ENCODE measurements around the gene MYL12B.
"Not testable (repeated sequence)": the region's sequence is repeated elsewhere in the genome, so short reads cannot be mapped to it uniquely, and the experiment has no call there.

Gene MYL12B

DNA sequence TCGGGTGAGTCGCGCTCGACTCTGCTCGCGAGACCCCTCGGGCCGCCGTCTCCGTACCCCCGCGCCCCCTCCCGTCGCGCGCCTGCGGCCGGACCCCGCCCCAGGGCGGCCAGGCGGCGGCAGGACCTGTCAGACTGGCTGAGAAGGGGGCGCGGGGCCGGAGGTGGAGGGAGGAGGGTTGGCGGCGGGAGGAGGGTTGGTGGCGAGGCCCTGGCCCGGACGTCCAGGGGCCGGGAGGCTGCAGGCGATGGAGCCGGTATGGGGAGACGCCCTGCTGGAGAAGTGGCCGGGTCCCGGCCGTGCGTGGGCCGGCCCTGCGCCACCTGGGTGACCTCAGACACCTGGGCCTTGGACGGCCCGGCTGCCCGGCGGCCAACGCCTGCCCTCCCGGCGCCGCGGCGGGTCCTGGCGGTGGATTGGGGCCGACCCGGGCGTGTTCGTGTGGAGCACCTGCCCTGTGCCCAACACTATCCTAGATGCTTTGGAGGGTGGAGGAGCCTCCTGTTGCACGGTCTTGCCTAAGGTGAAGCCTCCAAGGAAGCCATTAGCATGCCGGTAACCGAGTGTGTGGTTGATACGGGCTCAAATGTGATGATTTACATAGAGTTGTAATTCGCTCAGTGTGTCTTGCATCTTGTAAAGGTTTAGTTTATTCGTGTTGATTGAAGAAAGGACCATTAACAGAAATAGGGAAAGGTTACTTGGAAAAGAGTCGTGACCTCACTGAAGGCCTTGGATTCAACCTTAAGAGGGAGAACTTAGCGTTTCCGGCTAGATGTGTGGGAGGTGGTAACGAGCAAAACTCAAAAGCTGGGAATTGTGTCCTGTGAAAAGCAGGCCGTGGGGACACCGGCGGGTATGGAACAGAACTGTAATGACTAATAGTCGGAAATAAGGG lies 550 bp downstream of the MYL12B start:
- peak; percentile 39 for DNase-seq
- ATAC-seq, result peak; percentile 48

DNA sequence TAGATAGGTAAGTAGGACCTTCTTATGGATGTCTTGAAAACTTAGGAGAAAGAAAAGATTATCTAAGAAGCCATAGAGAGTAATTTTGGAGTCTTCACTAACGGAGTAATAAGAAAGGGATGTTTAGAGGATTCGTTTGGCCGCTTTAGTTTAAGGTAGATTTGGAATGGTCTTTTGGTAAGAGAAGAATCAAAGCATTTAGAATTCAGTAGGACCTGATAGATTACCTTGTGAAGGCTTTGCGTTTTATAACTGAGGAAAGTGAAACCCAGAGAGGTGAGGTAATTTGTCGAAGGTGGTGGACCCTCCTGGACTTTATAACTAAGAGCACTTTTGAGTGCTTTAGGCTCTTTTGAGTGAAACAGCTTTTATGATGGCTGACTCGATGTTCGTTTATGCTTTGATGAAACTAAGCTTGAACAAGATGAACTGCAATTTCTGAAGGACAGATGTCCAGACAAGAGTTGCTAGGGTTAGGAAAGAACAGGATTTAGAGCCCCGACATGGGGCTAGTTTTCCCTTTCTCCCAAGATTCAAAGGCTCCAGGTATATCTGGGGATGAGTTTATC lies 1.3 kb downstream of the MYL12B start:
- DNase-seq (no peak), ATAC-seq (no peak)

DNA sequence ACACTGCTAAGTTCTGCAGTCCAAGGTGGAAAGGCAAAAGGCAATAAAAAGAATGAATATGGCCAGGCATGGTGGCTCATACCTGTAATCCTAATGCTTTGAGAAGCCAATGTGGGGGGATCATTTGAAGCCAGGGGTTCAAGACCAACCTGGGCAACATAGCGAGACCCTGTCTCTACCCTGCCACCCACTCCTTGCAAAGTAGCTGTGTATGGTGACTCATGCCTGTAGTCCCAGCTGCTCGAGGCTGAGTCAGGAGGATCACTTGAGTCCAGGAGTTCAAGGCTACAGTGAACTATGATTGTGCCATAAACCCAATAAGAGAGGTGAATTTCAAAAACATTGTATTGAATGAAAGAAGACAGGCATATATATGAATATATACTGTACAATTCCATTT lies 2.4 kb downstream of the MYL12B start:
- DNase-seq, result peak; percentile 10
- no peak for ATAC-seq

- ATAC-seq (no peak), DNase-seq (no peak)
Measured at GRCh38 chr18:3265564-3266033, 3.7 kb downstream of the MYL12B start.

DNA sequence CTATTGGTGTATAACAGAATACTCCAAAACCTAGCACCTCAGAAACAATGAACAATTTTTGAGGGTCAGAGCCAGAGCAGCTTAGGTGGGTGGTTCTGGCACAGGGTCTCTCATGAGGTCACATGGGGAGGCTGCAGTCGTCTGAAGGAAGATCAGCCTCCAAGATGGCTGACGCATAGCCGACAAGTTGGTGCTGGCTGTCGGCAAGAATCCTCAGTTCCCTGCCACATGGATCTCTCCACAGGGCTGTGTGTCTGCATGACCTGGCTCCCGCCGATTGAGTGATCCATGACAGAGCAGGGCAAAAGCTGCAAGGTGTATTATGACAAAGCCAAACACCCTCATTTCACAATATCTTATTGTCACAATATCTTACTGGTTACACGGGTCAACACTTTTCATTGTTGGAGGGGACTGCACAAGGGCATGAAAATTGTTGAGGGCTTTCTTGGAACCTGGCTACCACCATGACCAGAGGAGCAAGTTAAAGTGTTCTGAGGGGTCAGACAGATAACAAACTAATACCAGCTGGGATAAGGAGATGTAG lies 4.2 kb downstream of the MYL12B start:
- DNase-seq (no peak), ATAC-seq (no peak)

DNA sequence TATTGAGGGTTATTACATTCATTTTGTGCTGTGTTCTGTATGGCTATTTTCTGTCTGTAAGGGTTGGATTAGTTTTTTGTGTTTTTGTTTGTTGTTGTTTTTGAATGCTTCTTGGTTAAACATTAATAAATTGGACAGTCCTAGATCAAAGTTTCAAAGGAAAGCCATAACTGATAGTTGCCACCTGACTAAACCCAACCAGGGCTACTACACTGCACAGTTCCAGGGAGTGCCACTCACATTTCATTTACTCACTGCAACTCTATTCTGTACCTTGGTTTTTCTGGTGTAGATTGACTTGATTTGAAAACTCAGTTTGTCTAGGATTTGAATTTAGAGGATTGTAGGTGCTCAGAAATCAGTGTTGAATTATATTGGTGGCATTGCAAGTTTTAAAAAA lies 6.4 kb downstream of the MYL12B start:
- DNase-seq (no peak), ATAC-seq (no peak)

GRCh38 chr18:3269241-3269913 lies 7.4 kb downstream of the MYL12B start:
- DNase-seq (no peak), ATAC-seq (no peak)

- DNase-seq (no peak), ATAC-seq (no peak)
Measured at GRCh38 chr18:3269914-3270299, 8.0 kb downstream of the MYL12B start.

GRCh38 chr18:3273042-3273441 lies 11.1 kb downstream of the MYL12B start:
- ATAC-seq, result no peak

GRCh38 chr18:3277643-3278213 lies 15.8 kb downstream of the MYL12B start:
- ATAC-seq, DNase-seq: not testable (repeated sequence)

More at GRCh38 chr18:3273042-3273441, 11.1 kb downstream of the MYL12B start:
- DNase-seq, result no peak

DNA sequence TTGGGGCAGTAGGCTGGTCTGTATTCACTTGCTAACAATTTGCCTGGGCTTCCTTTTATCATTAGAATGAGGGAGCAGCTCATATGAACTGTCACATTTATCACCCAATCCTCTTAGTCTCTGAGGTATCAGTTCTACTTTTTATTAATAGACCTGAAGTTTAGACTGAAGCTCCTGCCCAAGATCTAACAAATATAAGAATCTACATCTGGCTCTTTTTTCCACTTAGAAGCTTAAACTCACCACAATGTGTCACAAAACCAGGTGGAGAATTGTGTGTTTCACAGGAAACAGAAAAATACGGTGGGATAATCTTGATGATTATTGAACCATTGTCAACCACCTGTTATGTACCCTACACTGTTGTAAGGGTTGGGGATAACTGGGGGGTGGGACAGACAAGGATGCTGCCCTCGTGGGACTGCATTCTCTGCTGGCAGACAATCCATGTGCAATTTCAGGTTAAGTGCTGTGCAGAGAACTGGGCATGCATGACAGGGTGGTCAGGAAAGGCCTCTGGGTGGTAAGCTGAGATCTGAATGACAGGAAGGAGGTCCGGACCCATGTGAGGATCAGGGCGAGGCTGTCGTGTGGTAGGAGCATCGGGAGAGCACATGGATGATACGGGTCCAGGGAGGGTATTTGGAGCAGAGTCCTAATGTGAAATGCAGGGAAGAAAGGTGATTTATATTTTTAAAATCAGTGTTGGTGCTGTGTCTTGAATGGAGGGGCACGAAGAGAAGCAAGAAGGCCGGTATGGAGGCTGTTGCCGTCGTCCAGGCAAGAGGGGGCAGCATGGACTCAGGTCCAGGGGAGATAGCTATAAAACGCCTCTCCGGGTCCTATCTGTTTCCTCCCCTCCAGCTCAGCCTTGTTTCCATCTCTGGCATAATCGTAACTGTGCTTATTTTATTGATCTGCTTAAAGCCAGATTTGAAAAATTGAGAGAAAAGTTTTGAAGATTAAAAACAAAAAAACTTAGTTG lies 17.6 kb downstream of the MYL12B start:
- ATAC-seq (no peak), DNase-seq (no peak)

GRCh38 chr18:3281456-3282400 lies 19.8 kb downstream of the MYL12B start:
- ATAC-seq (peak; percentile 75), DNase-seq (no peak)

DNA sequence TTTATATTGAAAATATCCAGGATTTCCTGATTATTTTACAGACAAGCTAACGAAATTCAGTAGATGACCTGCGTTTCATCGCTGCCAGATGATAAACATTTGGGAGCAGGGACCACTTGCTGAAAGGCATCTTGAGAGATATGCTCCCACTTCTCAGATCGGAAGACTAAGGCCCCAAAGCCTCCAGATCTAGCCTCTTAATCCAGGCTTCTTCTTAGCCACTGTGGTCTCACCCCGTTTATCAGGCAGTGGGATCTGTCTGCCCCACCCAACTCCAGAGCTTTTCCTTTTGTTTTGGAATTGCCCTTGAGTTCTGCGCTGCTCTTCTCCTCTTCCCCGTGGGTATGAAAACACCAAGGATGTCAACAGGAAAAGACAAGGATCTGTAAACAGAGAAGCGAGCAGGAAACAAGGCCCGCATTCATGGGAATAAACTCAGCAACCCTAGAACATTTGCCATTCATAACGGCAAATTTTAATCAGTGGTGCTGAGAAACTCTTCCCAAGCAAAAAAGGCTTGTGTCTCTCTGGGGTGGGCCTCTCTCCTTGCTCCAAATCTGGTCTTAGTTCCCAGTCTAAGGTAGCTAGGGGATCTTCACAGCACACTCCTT lies 21.4 kb downstream of the MYL12B start:
- DNase-seq (no peak), ATAC-seq (no peak)

DNA sequence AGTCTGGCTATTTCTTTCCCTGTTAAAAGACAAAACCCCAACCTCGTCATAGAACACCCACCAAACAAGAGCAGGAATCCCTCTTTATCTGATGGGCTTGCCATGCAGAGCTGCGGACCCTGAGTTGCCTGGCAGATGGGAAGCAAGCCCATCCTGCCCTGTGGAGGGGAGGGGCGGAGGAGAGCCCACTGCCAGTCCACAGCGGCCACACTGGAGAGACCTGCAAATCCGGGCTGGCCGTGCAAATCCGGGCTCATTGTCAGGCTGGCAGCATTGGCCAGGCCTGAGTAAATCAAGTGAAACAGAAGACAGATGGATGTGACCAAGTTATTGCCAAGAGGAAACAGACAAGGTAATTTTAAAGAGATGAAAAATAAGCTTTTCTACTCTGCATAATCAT lies 22.0 kb downstream of the MYL12B start:
- DNase-seq (no peak), ATAC-seq (no peak)

GRCh38 chr18:3284501-3284900 lies 22.6 kb downstream of the MYL12B start:
- DNase-seq (no peak), ATAC-seq (no peak)

- DNase-seq (no peak), ATAC-seq (no peak)
Measured at GRCh38 chr18:3286159-3286558, 24.2 kb downstream of the MYL12B start.

DNA sequence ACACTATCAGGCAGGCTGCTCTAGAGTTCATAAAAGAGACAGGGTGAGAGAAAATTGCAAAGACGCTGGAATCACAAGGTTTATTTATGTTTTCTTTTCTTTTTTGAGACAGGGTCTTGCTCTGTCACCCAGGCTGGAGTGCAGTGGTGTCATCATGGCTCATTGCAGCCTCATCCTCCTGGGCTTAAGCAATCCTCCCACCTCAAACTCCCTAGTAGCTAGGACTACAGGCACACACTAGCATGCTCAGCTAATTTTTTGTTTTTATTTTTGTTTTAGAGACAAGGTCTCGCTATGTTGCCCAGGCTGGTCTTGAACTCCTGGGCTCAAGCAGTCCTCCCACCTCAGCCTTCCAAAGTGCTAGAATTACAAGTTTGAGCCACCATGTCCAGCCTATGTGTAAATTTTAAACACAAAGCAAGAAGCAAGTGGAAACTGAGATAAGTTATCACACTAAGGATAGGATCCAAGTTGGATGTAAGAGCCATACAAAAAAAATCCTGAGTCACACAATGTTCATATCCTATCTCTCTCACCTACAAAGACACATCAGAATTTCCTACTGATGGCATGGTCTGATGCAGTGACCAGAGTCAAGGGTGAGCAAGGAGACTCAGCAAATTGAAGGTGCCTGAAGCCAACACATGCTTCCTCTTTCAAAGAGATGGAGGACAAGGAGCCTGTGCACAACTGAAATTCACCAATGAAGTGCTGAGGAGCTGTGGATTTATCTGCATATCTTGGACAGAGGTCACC lies 31.4 kb downstream of the MYL12B start:
- DNase-seq (no peak), ATAC-seq (no peak)

GRCh38 chr18:3294435-3295080 lies 32.6 kb downstream of the MYL12B start:
- ATAC-seq (no peak), DNase-seq (no peak)

All from stimulated activated naive CD8-positive, alpha-beta T cell treated with anti-CD3 and anti-CD28 coated beads, Interleukin-15, Interleukin-2, amounts not matched to agents 100 U/mL and 50 U/mL, for 24 hours (primary cell).